Ascending aorta (tissue), 2 donors: ENCODE results near the gene SALL3. TPM values are rescaled to one million over a fixed set of nuclear protein-coding genes. Genes with fewer than 3 reads are reported as not detected.

Source experiments
- DNase-seq, 2 donors: peaks; one replicate each; pipeline ENCODE4 v3.0.0-alpha.2; 2019; ENCODE audit warnings: low spot score in 2 of 2
- H3K27ac ChIP-seq, 2 donors: fragments of 200-600 bp; sonication (generic); one replicate each; pipeline ENCODE4 v1.5.1; 2016 to 2017; ENCODE audit warnings: mild to moderate bottlenecking in 1 of 2
- H3K27me3 ChIP-seq: fragments of 200-600 bp; sonication (generic); one replicate; pipeline ENCODE4 v1.5.1; 2017
- H3K36me3 ChIP-seq, 2 donors: fragments of 200-600 bp; sonication (generic); one replicate each; pipeline ENCODE4 v1.5.1; 2016
- H3K4me1 ChIP-seq, 2 donors: fragments of 200-600 bp; sonication (generic); one replicate each; pipeline ENCODE4 v1.5.1; 2016 to 2017; ENCODE audit warnings: mild to moderate bottlenecking in 1 of 2
- H3K4me3 ChIP-seq, 2 donors: fragments of 200-600 bp; sonication (generic); one replicate each; pipeline ENCODE4 v1.5.1; 2016 to 2017; ENCODE audit warnings: mild to moderate bottlenecking in 1 of 2
- H3K9me3 ChIP-seq, 2 donors: fragments of 200-600 bp; sonication (generic); one replicate each; pipeline ENCODE4 v1.5.1; 2016
- CTCF ChIP-seq, 3 experiments: fragments of 200-600 bp in 2 of 3; fragments of 450-650 bp in 1 of 3; sonication (generic) in 2 of 3; IDR thresholded peaks; one replicate each; pipeline ENCODE4 v1.5.1; 2016 to 2019; ENCODE audit warnings: antibody characterized with exemption in 3 of 3, mild to moderate bottlenecking in 1 of 3, moderate library complexity in 1 of 3
- intact Hi-C: fragments of 100-400 bp; cut with DNase I; formaldehyde crosslinking; loops from one replicate; pipeline ENCODE4 v1.15.1; 2023
- total RNA-seq: library from RNA; depleted of rRNA; stranded (reverse); fragments of >200 nt; gene quantifications from one replicate; pipeline ENCODE4 v1.1.0, GENCODE V29; 2016

The SALL3 gene
- total RNA-seq, 1 donor from 2014 or later, result not detected

GRCh38 chr18:78947291-78947690 lies 32.3 kb upstream of the SALL3 start:
- intact Hi-C loops, result no loop called here
- TF ChIP-seq CTCF (IDR thresholded peaks at IDR 0.05), result no peak
- Histone ChIP-seq H3K4me3 (no peak overlapping the region), H3K27me3 (no peaks in the 10 kb centered on the region), H3K4me1 (no peaks in the 10 kb centered on the region), H3K9me3 (no peaks in the 10 kb centered on the region), H3K36me3 (no peaks in the 10 kb centered on the region), H3K27ac (no peak overlapping the region)
- DNase-seq, result no peak

- intact Hi-C loops, result no loop called here
- no peaks in the 10 kb centered on the region for H3K4me1 ChIP-seq
- H3K27me3 ChIP-seq, result no peaks in the 10 kb centered on the region
- no peak for TF ChIP-seq CTCF (IDR thresholded peaks at IDR 0.05)
- no peaks in the 10 kb centered on the region for H3K36me3 ChIP-seq
- no peak overlapping the region for H3K27ac ChIP-seq
- no peak for DNase-seq
- no peak overlapping the region for H3K4me3 ChIP-seq
- no peaks in the 10 kb centered on the region for H3K9me3 ChIP-seq
Measured at GRCh38 chr18:78948221-78948620, 31.4 kb upstream of the SALL3 start.

GRCh38 chr18:78948707-78949106 lies 30.9 kb upstream of the SALL3 start:
- Histone ChIP-seq H3K36me3 (no peaks in the 10 kb centered on the region), H3K4me1 (no peaks in the 10 kb centered on the region), H3K27ac (no peak overlapping the region), H3K27me3 (no peaks in the 10 kb centered on the region), H3K4me3 (no peak overlapping the region), H3K9me3 (no peaks in the 10 kb centered on the region)
- no peak for DNase-seq
- intact Hi-C loops, result no loop called here
- no peak for TF ChIP-seq CTCF (IDR thresholded peaks at IDR 0.05)

GRCh38 chr18:78949216-78949615 lies 30.4 kb upstream of the SALL3 start:
- no peaks in the 10 kb centered on the region for H3K4me1 ChIP-seq
- no peak for DNase-seq
- no peaks in the 10 kb centered on the region for H3K27me3 ChIP-seq
- no peak overlapping the region for H3K4me3 ChIP-seq
- no peak for TF ChIP-seq CTCF (IDR thresholded peaks at IDR 0.05)
- H3K36me3 ChIP-seq, result no peaks in the 10 kb centered on the region
- no peaks in the 10 kb centered on the region for H3K9me3 ChIP-seq
- no peak overlapping the region for H3K27ac ChIP-seq
- intact Hi-C loops, result no loop called here

GRCh38 chr18:78950386-78950785 lies 29.2 kb upstream of the SALL3 start:
- Histone ChIP-seq H3K9me3 (no peaks in the 10 kb centered on the region), H3K4me3 (no peak overlapping the region), H3K27ac (no peak overlapping the region), H3K27me3 (no peaks in the 10 kb centered on the region), H3K4me1 (no peaks in the 10 kb centered on the region), H3K36me3 (no peaks in the 10 kb centered on the region)
- DNase-seq, result no peak
- no peak for TF ChIP-seq CTCF (IDR thresholded peaks at IDR 0.05)
- intact Hi-C loops, result no loop called here

GRCh38 chr18:78953566-78953965 lies 26.1 kb upstream of the SALL3 start:
- no peak overlapping the region for H3K27ac ChIP-seq
- intact Hi-C loops, result no loop called here
- H3K9me3 ChIP-seq, result no peaks in the 10 kb centered on the region
- no peaks in the 10 kb centered on the region for H3K4me1 ChIP-seq
- DNase-seq, result no peak
- H3K27me3 ChIP-seq, result no peaks in the 10 kb centered on the region
- no peaks in the 10 kb centered on the region for H3K36me3 ChIP-seq
- TF ChIP-seq CTCF (IDR thresholded peaks at IDR 0.05), result no peak
- H3K4me3 ChIP-seq, result no peak overlapping the region
